GM21526 (cell line): Measurements from ENCODE around the gene ATP6V0D1.

Experiments
- ATAC-seq: cut with Tn5 transposase; IDR thresholded peaks from one replicate; pipeline ENCODE4 v1.9.1; 2021; ENCODE audit warnings: moderate library complexity; ENCODE audit not compliant: unreplicated experiment, low FRiP score

The ATP6V0D1 gene

DNA sequence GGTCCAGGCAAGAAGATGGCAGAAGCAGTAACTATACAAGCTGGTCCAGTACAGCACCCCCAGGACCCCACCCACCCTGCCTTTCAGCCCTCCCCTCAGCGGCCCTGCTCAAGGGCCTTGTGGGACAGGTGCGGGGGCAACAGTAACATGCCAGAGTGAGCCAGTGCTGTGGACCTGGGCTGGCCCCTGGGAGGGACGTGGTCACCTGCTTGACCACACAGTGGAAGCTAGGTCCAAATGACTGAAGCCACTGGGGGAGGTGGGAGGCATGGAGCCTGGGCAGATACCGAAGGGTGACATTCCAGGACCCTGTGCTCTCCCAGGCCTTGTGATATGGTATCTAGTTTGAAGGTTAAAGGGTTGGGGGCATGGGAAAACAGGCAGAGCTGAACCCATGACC, 17.3 kb downstream of the ATP6V0D1 start:
- ATAC-seq: no peak

DNA sequence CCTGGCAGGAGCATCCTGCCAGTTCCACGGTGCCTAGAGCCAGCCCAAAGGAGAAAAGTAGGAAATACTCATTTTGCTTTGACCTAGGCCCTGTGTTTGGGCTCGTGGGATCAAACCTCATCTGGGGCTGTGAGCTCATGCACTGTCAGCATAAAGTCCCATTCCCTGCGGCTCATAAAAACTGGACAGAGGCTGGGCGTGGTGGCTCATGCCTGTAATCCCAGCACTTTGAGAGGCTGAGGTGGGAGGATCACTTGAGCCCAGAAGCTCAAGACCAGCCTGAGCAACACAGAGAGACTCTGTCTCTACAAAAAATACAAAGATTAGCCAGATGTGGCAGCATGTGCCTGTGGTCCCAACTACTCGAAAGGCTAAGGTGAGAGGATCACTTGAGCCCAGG, 17.9 kb downstream of the ATP6V0D1 start:
- no peak for ATAC-seq

DNA sequence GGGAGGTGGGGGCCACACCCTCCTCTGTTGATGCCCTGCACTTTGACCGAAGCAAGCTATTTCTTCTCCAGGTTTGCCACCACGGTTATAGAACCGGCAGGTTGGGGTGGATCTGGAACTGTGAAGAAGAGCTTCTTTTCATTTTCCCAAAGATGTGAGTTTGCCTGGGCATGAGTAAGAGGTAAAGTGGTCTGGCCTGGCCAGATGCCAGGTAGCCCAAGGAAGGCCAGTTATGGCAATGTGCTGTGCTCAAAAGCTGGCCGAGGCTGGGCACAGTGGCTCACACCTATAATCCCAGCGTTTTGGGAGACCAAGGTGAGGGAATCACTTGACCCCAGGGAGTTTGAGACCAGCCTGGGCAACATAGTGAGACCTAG, 18.7 kb downstream of the ATP6V0D1 start:
- no peak for ATAC-seq

DNA sequence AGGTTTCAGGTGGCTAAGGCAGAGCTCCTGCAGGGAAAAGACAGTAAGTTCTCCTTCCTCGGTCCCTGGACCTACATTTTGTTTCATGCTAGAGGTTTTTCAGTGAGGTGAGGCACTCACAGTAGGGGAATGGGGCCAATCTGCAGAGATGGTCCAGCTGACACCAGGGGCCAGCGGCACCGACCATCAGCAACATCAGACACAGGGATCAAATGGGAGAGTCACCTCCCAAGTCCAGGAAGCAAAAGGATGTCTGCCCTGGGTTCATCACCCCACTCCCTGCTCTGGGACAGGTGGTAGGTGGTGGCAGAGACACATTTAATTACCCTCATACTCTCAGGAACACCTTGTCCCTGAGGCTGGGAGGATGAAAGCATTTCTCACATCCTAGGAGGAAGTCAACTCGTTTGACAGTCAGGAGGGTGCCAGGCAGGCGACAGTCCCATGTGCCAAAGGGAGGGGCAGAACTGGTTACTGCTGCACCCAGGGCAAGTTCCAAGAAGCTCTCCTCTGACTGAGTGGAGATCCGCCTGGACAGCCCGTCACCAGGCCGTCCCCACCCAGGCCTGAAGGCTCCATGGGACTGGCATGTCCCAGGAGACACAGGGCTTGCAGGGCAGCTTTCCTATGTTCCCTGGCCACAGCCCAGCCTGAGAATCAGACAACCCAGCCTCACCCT, 19.2 kb downstream of the ATP6V0D1 start:
- no peak for ATAC-seq

DNA sequence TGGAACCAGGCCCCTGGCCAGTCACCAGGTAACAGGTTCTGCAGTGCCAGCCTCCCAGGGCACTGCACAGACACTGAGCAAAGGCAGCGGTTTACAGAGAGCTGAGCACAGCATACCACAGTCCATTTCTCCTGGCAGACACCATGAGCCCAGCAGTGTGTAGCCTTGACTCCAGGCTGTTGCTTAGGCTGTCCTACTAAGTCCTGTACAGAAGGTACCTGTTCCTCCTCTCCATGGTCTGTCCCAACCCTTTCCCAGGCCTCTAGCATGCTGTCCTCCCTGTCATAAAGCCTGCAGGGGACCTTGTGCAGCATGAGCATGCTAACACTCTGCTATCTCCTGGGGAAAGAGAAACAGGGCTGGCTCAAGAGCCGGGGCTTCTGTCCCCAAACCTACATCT, 20.0 kb downstream of the ATP6V0D1 start:
- ATAC-seq: no peak

DNA sequence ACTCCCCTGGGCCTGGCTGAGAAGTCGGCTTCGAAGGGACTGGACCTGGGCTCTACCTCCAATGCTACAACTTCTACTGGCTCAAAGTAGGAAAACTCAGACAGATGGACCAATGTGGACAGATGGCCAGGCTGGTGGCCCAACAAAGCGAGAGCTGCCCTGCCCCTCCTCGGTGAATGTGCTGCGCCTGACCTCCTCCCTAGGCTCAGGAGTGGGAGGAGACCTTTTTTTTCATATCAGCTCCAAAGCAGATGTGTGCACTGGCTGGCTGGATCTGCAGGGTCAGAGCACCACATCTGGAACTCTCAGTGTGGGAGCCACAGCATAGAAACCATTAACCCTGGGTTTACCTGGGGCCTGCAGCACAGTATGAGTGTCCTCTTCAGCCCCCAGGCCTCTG, 20.8 kb downstream of the ATP6V0D1 start:
- ATAC-seq: no peak

DNA sequence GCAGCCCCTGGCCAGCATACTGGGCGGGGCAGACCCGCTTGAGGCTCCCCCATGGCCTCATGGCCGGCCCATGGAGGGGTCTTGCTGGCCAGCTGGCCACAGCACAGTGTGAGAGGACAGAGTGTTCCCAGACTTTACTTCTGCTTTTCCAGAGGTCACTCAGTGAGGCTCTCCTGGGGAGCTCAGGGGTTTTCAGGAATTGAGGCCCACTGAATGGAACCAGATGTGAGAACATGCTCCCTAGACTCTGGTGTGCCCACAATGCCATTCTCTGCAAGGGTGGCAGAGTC, 21.2 kb downstream of the ATP6V0D1 start:
- ATAC-seq: no peak

DNA sequence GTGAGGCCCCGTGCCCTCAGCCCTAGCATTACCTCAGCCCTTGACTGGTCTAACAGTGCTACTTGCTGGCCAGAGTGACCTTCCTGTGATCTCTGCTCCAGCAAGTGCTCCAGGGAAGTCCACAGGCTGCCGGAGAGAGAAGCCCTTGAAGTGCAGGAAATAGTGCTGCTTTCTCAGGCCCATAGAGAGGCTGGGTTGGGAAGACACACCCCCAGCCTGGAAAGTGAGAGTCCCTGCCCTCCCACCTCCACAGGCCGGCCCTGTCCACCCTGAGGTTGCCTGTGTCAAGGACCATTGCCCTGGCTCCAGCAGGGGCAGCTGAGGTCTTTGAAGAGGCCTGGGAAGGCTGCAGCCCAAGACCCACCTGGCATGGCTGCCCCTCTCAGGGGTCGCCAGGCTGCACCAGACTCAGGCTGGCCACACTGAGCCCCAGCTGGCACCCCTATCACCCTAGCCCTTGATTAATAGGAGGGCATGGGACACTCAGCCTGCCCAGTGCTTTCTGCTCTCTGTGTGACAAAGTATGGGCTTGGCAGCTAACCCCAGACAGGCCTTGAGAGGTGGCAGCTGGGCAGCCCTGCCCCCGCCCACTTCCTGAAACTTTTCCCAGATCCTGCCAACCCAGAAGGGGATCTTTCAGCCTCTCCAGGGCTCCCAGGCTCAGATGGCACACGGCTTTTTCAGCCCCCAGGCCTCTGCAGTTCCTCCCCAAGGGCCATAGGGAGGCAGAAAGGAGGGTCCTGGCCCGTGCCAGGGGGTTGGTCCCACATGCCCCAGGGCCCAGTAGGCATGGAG, 21.7 kb downstream of the ATP6V0D1 start:
- no peak for ATAC-seq

DNA sequence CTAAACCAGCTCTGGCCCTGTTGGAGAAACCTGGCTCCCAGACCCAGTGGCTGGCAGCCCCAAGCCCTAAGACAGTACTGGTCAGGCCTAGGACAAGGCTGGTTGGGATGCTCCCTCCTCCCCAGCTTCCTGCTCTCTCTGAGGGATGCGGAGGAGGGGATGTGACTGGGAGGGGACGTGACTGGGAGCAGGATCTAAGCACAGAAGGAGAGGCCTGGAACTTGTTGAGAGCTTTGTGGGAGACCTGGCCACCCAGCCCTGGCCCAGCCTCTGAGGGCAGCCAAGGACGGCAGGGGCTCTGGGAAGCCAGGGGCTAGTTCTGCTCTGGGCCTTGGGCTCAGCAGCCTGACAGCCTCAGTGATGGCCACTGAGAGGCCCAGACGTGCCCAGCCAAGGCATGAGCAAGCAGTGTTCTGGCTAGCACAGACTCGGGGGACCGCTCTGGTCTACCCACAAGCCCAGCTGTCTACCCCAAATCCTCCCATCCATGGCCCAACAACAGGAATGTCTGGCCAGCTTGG, 22.8 kb downstream of the ATP6V0D1 start:
- no peak for ATAC-seq

DNA sequence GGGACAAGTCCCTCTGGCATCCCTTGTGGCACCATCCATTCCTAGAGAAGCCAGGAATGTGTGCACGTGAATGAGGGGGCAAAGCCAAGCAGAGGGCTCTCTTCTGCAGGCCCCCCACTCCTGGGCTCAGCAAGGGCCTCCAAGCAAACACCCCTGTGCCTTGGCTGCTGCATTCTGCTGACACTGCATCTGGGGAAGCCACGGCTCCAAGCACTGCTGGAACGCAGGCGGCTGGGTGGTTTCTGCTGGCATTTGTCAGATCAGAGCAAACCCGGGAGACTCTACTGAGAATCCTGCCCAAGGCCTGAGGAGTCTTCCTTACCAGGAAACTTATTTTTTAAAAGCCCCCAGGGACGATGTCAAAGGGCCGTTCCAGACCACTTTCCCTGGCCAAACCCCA, 23.3 kb downstream of the ATP6V0D1 start:
- no peak for ATAC-seq

DNA sequence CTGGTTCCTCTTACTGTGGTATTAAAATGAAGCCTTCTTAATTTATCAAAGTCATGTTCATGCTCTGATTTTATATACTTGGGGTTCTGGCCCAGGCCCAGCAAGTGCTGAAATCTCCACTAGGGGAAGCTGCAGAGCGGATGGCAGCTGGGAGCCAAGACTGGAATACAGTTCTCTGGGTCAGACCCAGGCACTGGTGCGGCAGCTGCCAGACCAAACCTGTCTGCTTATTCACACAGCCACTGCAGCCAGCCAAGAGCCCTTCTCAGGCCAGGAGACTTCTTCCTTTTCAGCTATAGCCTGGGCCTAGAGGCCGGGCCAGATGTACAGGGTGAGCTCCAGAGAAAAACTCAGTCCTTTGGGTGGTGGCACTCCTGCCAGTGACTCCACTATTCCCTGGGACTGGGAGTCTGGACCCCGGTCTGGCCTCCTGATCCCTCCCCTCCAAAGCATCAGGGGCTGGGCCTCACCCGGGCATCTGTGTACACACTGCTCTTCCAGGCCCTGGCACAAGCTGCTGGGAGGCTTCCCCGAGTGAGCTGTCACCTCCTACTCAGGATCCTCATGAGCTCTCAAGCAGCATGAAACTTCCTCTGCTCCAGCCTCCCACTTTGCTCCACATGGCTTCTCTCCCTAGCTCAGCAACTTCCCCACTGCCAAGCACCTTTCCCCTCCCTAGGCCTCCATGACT, 24.4 kb downstream of the ATP6V0D1 start:
- ATAC-seq: no peak

DNA sequence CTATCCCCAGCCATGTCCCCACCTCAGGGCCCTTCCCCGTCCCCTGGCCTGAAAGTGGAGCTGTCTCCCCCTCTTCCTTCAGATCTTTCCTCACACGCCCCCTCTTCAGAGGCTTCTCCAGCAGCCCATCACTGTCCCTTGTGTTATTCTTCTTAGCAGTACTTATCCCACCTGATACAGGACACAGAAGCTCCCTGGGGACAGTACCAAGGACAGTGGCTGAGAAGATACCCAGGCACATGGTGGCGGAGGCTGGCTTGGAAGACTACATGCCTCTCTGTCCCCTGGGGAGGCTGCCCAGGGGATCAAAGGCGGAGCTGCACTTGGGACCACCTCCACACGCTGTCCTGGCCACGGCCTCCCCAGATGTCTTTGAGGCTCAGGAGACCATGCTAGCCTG, 26.1 kb downstream of the ATP6V0D1 start:
- ATAC-seq: no peak

DNA sequence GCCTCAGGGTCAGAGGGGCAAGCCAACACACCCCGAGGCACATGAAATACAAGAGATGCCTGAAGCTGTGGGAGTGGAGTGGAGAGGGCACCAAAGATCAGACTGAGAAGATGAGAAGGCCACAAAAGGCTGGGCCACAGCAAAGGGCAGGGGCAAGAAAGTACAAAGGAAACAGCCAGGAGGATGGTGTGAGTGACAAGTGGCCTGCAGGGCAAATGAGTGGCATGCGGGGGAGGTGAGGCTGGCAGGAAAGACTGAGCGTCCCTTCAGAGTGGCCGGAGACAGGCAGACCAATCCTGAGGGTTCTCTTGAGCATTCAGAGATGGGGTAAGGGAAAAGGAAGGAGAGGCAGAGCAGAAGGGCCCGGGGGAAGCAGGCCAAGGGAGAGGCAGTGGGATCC, 26.9 kb downstream of the ATP6V0D1 start:
- no peak for ATAC-seq

DNA sequence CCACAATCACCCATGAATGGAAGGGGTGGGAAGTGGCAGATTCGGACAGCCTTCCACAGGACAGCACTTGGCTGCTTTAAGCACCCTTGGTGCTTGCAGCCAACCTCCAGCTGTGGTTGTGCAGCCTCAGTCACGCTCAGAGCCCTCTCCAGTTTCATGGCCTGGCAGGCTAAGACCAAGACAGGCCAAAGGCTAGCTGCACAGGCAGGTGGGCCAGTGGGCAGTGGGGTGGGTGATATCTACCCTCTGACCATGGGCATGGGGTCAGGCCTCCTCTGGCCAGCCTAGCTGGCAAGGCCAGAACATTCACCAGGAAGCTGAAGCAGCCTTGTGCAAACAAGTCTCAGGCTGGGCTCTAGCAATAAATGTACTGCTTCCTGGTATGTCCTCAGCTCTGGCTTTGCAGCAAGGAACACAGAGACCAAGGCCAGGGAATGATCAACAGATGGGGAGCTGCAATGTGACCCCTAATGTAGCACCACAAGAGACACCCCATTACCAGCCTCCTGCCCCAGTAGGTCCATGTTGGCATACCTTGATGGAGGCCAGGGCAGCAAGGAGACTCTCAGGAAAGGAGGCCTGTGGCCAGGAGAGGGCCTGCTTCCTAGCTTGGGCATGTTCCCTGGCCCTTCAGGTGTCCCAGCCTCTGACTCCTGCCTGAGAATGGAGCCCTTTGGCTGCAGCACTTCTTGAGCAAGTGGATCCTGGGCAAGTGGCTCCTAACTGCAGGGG, 29.1 kb downstream of the ATP6V0D1 start:
- no peak for ATAC-seq

DNA sequence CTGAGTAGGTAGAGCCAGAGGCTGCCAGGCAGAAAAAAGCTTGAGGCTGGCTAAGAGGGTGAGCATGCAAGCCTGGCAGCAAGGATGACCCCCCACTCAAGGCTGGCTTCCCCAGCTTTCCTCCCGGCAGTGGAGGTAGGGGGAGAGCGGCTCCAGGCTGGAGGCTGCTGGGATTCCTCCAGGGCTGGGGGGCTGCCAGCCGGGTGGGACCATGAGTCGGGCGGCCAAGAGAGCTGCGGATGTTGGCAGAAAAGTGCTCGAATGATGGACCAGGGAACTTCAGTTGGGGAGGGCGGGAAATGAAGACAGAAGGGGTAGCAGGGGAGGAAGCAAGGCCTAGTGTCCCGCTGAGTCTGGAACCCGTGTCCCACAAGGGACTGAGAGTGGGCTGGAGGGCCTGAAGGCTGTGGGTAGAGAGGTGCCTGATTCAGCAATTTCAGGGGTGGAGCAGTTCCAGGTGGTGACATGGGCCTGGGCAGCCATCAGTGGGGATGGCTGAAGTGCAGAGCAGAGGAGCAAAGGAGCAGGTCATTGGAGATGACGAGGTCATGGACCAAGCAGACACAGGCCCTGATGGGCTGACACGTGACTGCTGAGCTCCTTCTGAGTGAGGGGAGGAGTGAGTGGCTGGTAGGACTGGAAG, 29.8 kb downstream of the ATP6V0D1 start:
- no peak for ATAC-seq

DNA sequence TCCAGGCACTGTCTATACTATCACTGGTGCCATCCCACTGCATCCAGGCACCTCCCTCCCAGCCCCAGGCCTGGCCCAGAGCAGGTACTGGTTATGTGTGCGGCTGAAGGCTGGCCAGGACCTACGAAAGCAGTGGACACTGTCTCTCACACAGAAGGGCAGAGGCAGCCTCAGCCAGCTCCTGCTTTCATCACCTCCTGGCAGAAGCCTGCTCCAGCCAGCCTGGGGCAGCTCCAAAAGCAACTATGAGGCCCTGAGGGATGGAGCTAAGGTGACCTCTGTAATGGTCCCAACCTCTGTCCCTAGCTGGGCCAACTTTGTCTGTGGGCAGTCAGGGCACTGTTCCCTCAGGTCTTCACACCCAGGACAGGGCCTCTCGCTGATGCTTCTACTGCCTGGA, 31.2 kb downstream of the ATP6V0D1 start:
- no peak for ATAC-seq

DNA sequence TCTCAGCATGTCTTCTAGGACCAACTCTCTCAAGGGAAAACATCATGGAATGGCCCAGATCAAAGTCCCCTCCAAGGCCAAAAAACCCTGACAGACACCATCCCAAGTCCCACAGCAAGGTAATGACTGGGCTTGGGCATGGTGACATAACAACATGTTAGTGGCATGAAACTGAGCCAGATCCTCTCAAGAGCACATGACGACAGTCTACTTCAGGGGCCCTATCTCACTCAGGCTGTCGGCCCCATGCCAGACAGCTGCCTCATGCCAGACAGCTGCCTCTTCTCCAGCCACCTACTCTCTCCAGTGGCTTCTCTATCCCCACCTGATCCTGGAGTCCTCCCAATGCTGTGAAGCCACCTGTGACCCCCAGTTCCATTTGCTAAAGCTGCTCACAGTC, 31.6 kb downstream of the ATP6V0D1 start:
- ATAC-seq: no peak

DNA sequence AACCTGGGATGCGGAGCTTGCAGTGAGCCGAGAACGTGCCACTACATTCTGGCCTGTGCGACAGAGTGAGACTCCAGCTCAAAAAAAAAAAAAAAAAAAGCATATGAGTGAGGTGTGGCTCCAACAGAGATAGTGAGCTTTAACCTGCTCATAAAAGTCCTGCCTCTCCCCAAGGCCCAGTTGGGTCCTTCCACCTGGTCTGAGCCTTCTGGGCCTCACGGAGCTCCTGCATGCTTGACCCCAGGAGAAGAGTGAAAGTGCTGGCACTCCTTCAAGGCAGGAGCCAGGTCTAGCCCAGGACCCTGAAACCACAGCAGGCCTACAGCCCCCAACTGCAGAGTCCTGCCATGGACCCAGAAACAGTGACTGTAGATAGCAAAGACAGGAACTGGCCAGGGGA, 32.4 kb downstream of the ATP6V0D1 start:
- ATAC-seq: no peak

DNA sequence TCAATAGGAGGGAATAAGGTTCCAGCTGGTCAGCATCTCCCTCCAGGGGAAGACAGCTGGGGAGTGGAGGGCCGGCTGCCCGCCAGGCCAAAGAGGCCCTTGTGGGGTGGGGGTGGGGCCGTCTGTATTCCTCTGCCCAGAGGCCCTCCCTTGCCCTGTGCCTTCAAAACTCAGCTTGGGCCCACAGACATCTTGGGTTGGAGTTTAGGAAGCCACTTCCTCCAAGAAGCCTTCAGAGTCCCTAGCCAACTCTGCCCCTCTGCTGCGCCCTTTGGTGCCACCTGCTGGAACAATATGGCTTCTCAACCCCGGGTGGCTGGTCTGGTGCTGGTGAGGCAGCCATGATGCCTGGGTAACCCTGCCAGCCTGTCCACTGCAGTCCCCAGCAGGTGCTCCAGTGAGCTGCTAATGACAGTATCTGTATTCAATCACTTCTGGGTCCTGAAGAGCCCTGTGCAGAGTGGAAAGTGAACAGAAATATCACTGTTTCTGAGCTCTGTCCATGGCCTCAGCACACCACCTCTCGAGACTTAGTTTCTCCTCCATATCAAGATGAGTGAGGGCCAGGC, 33.4 kb downstream of the ATP6V0D1 start:
- no peak for ATAC-seq

DNA sequence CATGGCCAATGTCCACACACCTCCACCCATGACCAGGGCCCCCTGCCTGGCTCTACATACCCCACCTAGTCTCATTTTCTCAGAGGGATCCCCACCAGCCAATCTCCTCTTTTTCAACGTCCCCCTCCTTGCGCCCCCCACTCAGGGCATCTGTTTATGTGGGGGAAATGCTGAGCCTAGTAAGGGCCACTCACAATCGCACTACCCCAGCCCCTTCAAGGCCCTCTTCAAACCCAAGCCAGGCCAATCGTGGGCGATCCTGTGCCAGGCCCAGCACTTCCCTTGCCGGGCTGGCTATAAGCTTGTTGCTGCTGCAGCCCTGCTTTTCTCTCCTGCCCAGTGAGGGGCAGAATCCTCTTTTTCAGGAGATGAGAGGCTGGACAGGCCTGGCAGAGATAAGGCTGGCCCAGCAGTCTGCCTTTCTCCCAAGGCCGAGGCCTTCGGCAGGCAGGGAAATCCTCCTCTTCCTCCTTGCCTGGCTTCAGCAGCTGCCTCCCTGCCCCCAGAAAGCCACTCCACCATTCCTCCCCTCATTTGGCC, 33.9 kb downstream of the ATP6V0D1 start:
- no peak for ATAC-seq
